Lower leg skin (tissue), 3 donors: ENCODE measurements around the gene BTNL9.
"Not testable (repeated sequence)": the region's sequence is repeated elsewhere in the genome, so short reads cannot be mapped to it uniquely, and the experiment has no call there.

Experiments
- POLR2A ChIP-seq, 2 donors: fragments of 450-650 bp; IDR thresholded peaks; one replicate each; pipeline ENCODE4 v1.6.1; 2016 to 2017; ENCODE audit warnings: antibody characterized with exemption in 2 of 2, mild to moderate bottlenecking in 1 of 2, moderate library complexity in 1 of 2
- TF ChIP-seq, protein P1 (sequence below), 3 donors: fragments of 450-650 bp; IDR thresholded peaks; one replicate each; pipeline ENCODE4 v1.5.1; 2016; ENCODE audit warnings: antibody characterized with exemption in 3 of 3, mild to moderate bottlenecking in 3 of 3, moderate library complexity in 2 of 3

DNA sequence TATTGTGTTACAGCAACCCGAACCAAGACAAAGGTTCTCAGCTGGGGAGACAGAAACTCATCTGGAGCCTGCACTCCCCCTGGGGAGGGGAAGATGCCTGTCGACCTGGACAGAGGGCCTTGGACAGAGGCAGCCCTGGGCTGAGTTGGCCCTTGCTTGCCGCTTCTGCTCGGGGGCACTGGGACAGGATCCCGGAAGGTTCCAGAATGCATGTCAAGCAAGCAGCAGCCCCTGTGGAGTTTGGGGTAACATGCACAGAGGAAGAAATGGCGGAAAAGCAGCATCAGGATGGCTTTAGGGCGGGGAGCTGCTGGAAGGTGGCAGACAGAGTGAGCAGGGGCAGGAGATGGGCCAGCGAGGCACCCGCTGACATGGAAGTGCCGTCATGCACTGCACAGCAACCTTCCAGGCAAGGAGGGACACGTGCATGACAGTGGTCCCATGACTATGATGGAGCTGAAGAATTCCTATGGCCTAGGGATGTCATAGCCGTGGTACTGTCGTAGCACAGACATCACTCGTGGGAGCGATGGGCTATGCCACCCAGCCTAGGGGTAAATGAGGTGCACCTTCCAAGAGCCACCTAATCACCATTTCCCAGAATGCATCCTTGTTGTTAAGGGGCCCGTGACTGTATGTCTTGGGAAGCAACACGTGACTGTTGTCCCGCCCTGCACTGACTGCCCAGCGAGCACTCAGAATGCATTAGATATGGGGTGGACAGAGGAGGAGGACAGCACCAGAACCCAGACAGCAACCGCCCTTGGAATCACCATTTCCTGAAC lies 64.7 kb downstream of the BTNL9 start:
- TF ChIP-seq, protein P1, sequence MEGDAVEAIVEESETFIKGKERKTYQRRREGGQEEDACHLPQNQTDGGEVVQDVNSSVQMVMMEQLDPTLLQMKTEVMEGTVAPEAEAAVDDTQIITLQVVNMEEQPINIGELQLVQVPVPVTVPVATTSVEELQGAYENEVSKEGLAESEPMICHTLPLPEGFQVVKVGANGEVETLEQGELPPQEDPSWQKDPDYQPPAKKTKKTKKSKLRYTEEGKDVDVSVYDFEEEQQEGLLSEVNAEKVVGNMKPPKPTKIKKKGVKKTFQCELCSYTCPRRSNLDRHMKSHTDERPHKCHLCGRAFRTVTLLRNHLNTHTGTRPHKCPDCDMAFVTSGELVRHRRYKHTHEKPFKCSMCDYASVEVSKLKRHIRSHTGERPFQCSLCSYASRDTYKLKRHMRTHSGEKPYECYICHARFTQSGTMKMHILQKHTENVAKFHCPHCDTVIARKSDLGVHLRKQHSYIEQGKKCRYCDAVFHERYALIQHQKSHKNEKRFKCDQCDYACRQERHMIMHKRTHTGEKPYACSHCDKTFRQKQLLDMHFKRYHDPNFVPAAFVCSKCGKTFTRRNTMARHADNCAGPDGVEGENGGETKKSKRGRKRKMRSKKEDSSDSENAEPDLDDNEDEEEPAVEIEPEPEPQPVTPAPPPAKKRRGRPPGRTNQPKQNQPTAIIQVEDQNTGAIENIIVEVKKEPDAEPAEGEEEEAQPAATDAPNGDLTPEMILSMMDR (IDR thresholded peaks at IDR 0.05): not testable (repeated sequence)
- TF ChIP-seq POLR2A (IDR thresholded peaks at IDR 0.05): not testable (repeated sequence)
